Measurements from ENCODE around the gene GRM4. TPM values are rescaled to one million over a fixed set of nuclear protein-coding genes. Genes with fewer than 3 reads are reported as not detected.

GRM4 gene
- total RNA-seq, 4 donors from 2014 or later, result 0.35 to 2.2 TPM; not detected in 2

DNA sequence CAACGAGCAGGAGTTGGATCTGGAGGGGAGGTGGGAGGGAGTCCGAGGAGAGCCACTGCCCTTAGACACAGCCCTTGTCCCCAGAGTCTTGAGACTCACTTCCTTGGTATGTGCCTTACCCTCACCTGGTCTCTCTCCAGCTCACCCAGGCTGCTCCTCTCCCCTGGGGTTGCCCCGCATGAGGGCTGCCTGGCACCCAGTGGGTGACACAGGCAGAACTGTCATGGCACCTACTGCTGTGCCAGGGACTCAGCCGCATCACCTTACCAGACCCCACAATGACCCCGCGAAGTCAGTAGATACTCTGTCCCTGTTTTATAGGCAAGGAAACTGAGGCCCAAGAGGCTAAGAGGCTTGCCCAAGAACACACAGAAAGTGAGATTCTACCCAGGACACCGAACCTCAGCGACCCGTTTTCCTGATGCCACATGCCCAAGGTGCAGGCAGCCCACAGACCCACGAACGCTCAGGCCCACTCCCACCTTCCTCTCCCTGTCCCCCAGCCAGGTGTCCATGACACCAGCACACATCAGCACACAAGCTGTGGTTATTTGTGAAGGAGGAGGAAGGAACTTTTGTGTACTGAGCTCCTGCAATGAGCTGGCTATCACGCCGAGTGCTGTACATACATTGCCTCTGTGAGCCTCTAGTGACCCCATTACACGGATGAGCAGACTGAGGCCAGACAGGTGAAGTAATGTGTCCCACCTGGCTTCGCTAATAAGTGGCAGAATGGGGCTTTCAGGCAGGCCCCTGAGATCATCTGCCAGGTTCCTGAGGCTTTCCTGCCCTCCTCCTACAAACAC lies 168.1 kb downstream of the GRM4 start:
- peak in 1 of 2 donors; percentile 3 for DNase-seq
- TF ChIP-seq, protein P1, sequence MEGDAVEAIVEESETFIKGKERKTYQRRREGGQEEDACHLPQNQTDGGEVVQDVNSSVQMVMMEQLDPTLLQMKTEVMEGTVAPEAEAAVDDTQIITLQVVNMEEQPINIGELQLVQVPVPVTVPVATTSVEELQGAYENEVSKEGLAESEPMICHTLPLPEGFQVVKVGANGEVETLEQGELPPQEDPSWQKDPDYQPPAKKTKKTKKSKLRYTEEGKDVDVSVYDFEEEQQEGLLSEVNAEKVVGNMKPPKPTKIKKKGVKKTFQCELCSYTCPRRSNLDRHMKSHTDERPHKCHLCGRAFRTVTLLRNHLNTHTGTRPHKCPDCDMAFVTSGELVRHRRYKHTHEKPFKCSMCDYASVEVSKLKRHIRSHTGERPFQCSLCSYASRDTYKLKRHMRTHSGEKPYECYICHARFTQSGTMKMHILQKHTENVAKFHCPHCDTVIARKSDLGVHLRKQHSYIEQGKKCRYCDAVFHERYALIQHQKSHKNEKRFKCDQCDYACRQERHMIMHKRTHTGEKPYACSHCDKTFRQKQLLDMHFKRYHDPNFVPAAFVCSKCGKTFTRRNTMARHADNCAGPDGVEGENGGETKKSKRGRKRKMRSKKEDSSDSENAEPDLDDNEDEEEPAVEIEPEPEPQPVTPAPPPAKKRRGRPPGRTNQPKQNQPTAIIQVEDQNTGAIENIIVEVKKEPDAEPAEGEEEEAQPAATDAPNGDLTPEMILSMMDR (IDR thresholded peaks at IDR 0.05), result no peak
- no peak for TF ChIP-seq POLR2A (IDR thresholded peaks at IDR 0.05)
- Histone ChIP-seq H3K36me3 (no peaks in the 10 kb centered on the region), H3K9me3 (no peaks in the 10 kb centered on the region), H3K4me1 (no peaks in the 10 kb centered on the region), H3K4me3 (no peak overlapping the region), H3K27ac (no peak overlapping the region), H3K27me3 (peaks cover 0 to 6% of the 10 kb centered on the region in 2 donors)
- intact Hi-C loops (cut with DNase I; ENCODE audit: low total_unique reads), result no loop called here

DNA sequence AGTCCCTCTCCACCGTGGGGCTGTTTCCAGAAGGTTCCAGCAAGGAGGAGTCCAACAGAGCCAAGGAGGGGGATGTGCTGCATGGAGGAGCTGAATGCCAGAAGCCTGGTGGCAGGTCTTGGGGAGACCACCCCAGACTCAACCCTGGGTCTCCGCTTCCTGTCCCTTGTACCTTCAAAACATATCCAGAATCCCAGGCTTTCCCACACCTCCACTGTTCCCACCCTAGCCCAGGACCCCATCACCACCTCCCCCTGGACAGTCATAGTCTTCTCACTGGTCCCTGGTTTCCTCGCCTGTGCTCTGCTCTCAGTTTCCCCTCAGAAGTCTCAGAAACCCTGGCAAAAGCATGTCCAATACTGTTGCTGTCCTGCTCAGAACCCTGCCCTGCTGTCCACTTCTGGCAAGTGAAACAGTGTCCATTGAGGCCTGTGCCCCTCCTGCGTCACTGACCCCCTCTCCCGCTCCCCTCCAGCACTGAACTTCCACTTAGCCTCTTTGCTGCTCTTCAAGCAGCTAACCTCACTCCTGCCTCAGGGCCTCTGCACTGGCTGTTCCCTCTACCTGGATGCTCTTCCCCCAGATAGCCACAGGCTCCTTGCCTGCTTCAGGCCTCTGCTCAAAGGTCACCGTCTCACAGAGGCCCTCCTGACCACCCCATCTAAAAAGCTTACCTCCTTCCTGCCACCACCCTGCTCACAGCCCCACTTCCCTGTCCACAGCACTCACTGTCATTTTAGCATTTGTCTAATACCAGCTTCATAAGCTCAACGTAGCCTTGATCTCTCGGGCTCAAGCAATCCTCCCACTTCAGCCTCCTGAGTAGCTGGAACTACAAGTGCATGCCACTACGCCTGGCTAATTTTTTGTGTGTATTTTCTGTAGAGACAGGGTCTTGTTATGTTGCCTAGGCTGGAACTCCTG lies 169.2 kb downstream of the GRM4 start:
- no peaks in the 10 kb centered on the region for H3K9me3 ChIP-seq
- H3K36me3 ChIP-seq, result no peaks in the 10 kb centered on the region
- peaks cover 0 to 6% of the 10 kb centered on the region in 2 donors for H3K27me3 ChIP-seq
- TF ChIP-seq, protein P1 (IDR thresholded peaks at IDR 0.05), result no peak
- no peak for TF ChIP-seq POLR2A (IDR thresholded peaks at IDR 0.05)
- no peak overlapping the region for H3K27ac ChIP-seq
- intact Hi-C loops (cut with DNase I; ENCODE audit: low total_unique reads), result no loop called here
- DNase-seq, result peak in 1 of 2 donors; percentile 4
- no peak overlapping the region for H3K4me3 ChIP-seq
- no peaks in the 10 kb centered on the region for H3K4me1 ChIP-seq

DNA sequence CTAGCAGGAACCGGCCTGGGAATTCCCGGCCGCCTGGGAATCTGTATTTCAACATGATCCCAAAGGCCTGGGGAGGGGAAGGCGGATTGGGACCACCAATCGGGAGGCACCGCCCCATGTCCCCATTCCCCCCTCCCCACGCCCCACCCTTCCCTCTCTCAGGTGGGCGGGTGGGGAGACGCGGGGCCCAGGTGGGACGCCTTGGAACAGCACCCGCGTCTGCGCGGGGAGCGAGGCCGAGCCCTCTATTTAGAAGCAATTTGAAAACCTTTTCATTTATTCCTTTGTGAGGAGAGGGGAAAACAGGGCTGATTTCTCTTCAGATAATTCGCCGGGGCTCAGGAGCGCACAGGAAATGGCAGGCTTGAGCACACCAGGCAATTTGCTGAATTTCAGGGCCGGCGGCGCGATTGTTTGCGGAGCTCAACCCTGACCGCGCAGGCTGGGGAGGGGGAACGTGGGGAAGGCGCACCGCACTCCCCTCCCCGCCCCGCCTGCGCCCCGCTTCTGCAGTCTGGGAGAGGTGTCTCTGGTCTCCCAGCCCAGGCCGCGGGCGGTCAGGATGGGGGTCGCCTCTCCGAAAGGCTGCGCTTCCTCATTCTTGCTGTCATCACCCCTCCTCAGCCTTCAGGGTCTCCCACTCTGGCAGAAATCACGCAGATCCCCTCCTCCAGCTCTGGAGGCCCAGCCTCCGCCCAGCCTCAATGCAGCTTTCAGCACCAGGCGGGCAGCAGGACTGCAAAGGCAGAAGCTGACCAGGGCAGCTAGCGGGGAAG lies 170.0 kb downstream of the GRM4 start:
- Histone ChIP-seq H3K27ac (no peak overlapping the region), H3K27me3 (peaks cover 0 to 6% of the 10 kb centered on the region in 2 donors), H3K9me3 (no peaks in the 10 kb centered on the region), H3K36me3 (no peaks in the 10 kb centered on the region), H3K4me3 (no peak overlapping the region), H3K4me1 (no peaks in the 10 kb centered on the region)
- DNase-seq, result peak in 1 of 2 donors; percentile 2
- intact Hi-C loops (cut with DNase I; ENCODE audit: low total_unique reads), result no loop called here
- TF ChIP-seq, protein P1 (IDR thresholded peaks at IDR 0.05), result no peak
- no peak for TF ChIP-seq POLR2A (IDR thresholded peaks at IDR 0.05)

DNA sequence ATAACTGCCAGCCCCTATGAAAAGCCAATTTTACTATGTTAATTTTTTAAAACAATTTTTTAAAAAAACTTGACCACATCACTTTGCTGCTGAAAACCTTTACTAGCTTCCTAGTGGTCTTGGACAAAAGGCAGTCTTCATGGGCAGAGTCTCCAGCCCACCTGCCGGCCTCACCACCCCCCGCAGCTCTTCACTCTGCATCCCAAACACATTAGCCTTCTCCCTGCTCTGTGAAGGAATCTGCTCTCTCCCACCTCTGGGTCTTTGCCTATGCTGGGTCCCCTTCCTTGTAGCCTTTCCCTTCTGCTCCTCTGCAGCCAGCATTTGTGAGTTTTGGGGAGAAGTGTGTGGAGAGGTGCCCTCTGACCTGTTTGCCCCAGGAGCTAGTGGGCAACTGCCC lies 171.4 kb downstream of the GRM4 start:
- TF ChIP-seq, protein P1 (IDR thresholded peaks at IDR 0.05), result no peak
- no peak for TF ChIP-seq POLR2A (IDR thresholded peaks at IDR 0.05)
- intact Hi-C loops (cut with DNase I; ENCODE audit: low total_unique reads), result no loop called here
- no peak overlapping the region for H3K4me3 ChIP-seq
- no peaks in the 10 kb centered on the region for H3K36me3 ChIP-seq
- H3K4me1 ChIP-seq, result no peaks in the 10 kb centered on the region
- peak in 1 of 2 donors; percentile 3 for DNase-seq
- peaks cover 0 to 6% of the 10 kb centered on the region in 2 donors for H3K27me3 ChIP-seq
- no peaks in the 10 kb centered on the region for H3K9me3 ChIP-seq
- no peak overlapping the region for H3K27ac ChIP-seq

All from uterus (tissue), 4 donors.